ENCODE data around the gene SPATA16.
"Not testable (repeated sequence)": the region's sequence is repeated elsewhere in the genome, so short reads cannot be mapped to it uniquely, and the experiment has no call there.

The SPATA16 gene

DNA sequence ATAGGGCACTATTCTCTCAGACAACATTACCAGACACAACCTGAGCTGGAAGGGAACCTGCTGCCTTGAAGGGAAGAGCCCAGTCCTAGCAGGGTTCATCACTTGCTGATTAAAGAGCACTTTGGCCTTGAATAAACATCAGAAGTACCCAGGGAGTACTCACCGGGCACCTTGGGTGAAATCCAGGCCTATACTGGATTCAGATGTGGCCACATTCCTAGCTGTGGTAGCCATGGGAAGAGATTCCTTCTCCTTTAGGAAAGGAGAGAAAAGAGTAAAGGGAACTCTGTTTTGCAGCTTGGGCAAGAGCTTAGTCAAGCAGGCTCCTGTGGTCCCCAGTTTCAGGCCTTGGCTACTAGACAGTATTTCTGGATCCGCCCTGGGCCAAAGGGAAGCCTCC is 195.0 kb downstream of the SPATA16 start:
- DNase-seq (ENCODE audit: low spot score) = no peak

- DNase-seq (ENCODE audit: low spot score) = no peak
Measured at GRCh38 chr3:172939651-172940293, 201.3 kb downstream of the SPATA16 start.

GRCh38 chr3:172938788-172939187 is 202.2 kb downstream of the SPATA16 start:
- no peak for DNase-seq (ENCODE audit: low spot score)

DNA sequence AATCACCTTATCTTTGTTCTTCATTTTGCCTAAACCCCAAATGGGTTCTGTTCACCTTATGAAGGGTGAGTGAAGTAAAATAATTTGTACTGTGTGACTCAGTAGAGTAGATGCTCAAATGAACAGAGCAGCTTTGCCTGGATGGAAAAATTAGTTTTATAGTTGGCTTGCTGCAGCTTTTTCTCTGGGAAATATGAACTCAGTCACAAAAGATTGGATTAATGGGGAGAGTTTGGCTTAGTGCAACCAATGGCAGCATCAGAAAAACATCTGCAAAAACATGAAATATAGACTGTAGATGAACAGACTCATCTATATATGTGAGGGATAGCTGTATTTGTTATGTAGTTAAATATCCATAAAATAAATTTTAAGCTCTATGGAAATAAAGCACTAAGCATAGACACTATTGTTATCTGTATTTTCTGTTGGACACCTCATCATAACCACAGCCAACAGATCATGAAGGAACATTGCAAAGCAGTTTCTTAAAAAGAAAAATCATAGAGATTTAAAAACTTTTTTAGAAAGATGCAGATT is 209.2 kb downstream of the SPATA16 start:
- DNase-seq (ENCODE audit: low spot score) = no peak

DNA sequence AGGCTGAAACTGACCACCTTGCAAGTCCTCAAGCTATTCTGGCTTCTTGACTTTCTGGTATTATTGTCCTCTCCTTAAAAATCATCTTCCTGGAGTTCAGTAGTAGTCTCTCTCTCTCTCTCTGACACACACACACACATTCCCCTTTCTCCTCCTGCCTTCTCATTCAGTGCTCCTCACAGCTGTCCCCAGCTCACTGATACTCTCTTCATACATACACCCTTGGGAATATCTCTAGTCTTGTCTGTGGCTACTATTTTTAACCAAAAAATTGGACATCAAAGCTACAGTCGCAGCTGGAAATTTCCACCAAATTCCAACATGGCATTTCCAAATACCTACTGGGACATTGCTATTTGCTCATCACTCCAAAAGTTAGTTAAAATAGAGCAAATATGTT is 211.6 kb downstream of the SPATA16 start:
- DNase-seq (ENCODE audit: low spot score) = no peak

- DNase-seq (ENCODE audit: low spot score) = no peak
Measured at GRCh38 chr3:172924546-172924945, 216.5 kb downstream of the SPATA16 start.

- no peak for DNase-seq (ENCODE audit: low spot score)
Measured at GRCh38 chr3:172919297-172919683, 221.7 kb downstream of the SPATA16 start.

DNA sequence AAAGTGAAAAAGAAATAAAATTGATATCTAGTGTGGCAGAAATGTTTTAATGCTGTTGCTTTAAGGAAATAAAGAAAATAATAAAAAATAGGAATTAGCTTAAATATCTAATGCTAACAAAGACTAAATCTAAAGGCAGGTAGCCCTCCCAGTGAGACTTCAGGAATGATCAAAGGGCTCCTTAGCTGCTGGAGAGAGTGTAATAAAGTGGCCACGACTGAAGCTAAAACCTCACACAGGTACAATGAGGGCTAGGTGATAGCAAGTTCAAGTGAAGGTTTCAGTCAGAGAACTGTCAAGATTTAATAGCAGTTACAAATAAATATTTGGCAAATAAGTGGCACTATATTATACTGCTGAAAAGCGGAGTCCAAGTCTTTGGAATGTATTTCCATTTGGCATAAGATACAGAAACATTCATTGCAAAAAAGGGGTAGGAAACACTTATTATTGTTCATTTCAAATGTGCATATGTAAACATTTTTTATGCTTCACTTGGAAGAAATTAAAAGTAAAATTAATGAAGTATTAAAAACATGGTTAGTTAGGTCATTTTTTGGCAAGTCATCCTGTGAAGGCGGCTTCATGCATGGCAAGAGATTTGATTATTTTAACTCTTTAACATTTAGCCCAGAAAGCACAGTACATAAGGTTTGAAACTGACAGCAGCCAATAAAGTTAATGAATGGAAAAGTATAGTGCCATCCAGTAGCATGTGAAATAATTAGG is 222.3 kb downstream of the SPATA16 start:
- DNase-seq (ENCODE audit: low spot score) = no peak

GRCh38 chr3:172918165-172918564 is 222.9 kb downstream of the SPATA16 start:
- no peak for DNase-seq (ENCODE audit: low spot score)

DNA sequence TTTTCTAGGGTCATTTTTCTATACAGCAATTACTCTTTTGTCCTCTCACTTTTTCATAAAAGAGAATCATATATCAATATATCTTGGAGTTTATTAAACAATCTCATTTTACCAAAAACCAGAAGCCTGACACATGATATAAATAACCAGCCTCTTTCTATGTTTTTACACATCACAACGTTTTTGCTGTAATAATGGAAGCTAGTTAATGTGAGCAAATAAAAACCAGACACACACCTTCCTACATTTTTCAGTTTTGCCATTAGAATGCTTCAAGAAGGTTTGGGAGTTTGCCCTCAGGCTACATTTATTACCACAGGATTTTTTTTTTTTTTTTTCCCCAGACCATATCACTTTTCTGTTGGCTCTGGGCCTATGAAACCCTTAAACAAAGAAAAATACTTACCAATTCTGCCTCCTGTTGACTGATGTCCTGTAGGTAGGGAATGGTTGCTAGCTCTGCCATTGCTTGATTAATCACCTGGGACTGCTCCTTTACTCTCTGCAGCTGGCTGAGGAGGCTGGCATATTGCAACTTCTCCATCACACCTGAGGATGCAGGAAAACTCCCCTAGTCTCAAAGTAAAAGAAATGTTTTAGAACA is 225.0 kb downstream of the SPATA16 start:
- no peak for DNase-seq (ENCODE audit: low spot score)

- no peak for DNase-seq (ENCODE audit: low spot score)
Measured at GRCh38 chr3:172914854-172915253, 226.2 kb downstream of the SPATA16 start.

GRCh38 chr3:172913911-172914655 is 227.0 kb downstream of the SPATA16 start:
- no peak for DNase-seq (ENCODE audit: low spot score)

GRCh38 chr3:172911142-172911541 is 229.9 kb downstream of the SPATA16 start:
- DNase-seq (ENCODE audit: low spot score) = no peak

DNA sequence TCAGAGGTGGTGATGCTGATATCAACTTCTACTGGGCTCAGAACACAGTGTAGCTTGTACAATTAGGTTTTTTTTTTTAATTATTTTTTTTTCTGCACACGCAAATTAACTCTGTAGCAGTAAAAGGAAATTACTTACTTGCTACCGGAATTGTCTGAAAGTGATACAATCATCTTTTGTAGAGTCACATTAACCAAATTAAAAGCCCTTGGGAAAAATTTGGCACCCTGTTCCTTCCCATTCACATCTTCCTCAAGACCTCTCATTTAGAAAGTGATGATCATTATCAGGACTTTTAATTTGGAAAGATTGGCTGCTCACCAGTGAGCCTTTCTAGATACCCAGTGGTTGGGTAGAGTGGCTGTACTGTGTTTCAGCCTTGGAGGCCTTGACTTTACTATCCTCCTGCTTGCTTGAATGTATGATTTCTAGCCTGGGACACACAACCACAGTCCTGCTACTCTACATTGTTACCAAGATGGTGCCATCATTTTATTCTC is 232.2 kb downstream of the SPATA16 start:
- DNase-seq (ENCODE audit: low spot score) = no peak

- no peak for DNase-seq (ENCODE audit: low spot score)
Measured at GRCh38 chr3:172905451-172905850, 235.6 kb downstream of the SPATA16 start.

DNA sequence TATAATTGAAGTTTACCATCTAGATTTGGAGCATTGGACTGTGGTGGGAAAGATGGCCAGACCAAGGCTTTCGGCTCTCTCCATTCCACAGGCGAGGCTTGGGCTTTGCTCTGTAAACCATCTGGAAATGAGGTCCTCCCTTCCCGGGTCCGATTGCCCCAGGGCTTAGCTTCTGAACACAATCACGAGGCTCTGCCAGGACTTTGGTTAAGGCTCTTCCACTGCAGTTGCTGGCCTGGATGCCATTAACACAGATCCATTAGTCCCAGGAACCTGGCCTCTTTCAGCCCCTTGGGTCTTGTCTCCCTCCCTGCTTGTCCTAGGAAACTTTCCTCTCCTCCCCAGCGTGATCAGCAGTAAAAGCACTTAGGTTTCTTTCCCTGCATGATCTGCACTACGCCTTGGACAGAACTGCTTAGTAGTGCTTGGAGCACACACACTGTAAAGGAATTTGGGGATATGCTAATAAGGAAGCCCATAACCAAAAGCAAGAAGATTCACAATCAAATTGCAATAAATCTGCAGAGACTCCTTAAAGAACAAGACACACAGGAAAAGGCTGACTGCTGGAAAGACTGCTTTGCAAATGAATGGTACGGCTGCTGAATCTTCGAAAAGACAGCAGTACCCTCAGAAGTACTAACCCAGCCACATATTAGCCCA is 236.2 kb downstream of the SPATA16 start:
- no peak for DNase-seq (ENCODE audit: low spot score)

DNA sequence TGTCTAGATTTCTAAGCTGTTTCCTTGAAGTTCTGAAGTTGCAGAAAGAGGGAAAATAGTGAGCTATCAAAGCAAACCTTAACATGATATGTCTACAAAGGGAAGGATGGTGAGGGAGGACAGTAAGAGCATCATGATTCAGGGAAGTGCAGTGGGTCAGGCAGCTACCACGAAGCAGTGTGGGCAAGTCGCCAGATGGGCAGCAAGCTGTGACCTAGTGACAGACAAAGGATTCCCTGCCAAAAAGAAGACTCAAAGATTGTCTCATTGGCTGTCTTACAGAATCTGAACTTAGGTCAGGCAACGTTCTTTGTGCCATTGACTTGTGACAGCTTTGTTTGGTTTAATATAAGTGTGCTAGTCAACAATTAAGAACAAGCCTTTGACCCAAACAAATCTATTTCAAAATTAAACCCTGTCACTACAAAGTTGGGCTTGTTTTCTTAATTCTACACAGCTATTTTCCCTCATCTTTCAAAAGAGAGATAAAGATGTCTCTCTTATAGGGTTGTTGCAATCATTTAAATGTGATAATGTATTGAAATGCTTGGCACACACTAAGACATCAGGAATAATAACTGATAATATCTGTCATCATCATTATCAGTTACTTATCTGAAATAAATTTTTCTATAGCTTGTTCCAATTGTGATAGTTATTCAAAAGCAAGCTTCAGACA is 237.3 kb downstream of the SPATA16 start:
- no peak for DNase-seq (ENCODE audit: low spot score)

DNA sequence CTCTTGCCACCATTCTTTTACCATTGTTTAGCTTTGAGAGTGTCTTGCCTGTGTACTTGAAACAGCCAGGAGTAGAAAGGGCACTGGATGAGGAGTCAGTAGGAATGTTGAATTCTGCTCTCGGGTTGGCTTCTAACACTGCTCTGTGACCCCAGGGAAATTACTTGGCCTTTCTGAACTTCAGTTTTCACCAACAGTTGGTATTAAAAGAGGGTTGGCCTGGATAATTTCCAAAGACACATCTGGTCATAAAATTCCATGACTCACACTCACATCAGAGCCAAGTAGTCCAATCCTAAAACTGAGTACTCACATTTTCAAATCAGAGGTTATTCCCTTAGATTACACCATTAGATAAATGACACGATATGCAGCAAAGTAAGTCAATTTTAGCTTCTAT is 248.9 kb downstream of the SPATA16 start:
- DNase-seq (ENCODE audit: low spot score) = no peak

GRCh38 chr3:172885704-172886103 is 255.3 kb downstream of the SPATA16 start:
- DNase-seq (ENCODE audit: low spot score) = no peak

DNA sequence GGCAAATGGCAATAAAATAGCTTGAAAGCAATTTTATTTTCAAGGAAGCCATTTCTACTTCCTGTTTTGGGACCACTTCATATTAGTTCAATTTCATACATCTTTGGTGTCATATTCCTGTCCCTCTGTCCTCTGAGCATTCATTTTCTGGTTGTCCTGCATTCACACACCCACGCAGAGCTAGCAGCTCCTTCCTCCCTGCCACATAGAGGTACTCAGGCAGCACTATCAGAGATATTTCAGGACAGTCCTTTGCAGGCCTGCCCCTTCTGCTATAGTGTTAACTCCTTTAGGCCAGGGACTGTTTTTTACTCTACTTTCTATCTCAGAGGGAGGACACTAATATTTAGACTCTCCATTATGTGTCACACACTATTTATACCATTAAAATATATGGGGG is 258.5 kb downstream of the SPATA16 start:
- DNase-seq (ENCODE audit: low spot score) = no peak

- not testable (repeated sequence) for DNase-seq (ENCODE audit: low spot score)
Measured at GRCh38 chr3:172879381-172879780, 261.7 kb downstream of the SPATA16 start.

All from hematopoietic multipotent progenitor cell treated with erythropoietin and hydrocortisone succinate and interleukin-3 and kit ligand, for 15 days (in vitro differentiated cells).